Measurements from ENCODE around the gene STK24. TPM values are rescaled to one million over a fixed set of nuclear protein-coding genes. Genes with fewer than 3 reads are reported as not detected.

Gene STK24
- total and polyA plus RNA-seq, 2 donors (not counting 1 experiment from before 2014, with no cell fraction given) = 53.2 to 73.1 TPM

DNA sequence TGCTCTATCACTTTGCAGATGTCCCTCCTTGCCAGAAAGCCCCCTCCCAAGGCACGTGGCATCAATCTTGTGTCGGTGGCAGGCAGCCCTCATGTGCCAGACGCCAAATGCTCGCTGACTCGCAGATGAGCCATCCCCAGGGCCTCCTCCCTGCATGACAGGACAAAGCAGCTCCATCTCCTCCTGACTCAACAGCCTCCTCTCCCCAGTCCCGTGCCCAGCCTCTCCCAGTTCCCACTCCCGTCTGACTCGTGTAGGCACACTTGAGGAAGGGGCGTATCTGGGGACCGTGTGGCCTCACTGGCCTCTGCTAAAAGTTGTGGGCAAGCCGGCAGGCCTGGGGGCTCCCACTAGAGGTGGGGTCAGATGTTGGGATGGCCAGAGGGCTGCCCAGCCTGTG is 133.6 kb downstream of the STK24 start:
- H3K9ac ChIP-seq (ENCODE audit: insufficient read depth, low read length) = peak overlapping the region; percentile 20
- DNase-seq (ENCODE audit: low read depth in 2 of 2) = peak; percentile 76 to 78
- no peak overlapping the region for H3K4me3 ChIP-seq (replicated peaks in 1 of 4; ENCODE audit: control extremely low read depth in 1 of 4, insufficient read depth in 1 of 4, low read depth in 3 of 4, low read length in 4 of 4)
- peaks cover 7% of the 10 kb centered on the region for H3K4me1 ChIP-seq (ENCODE audit: control insufficient read depth, extremely low read depth, insufficient read depth, low read length)
- H3K9me3 ChIP-seq (ENCODE audit: control insufficient read depth, insufficient read depth, low read depth, low read length) = no peaks in the 10 kb centered on the region
- no peaks in the 10 kb centered on the region for H3K79me2 ChIP-seq (ENCODE audit: control insufficient read depth, insufficient read depth, low read length)
- peak overlapping the region; percentile 94 for H3K27ac ChIP-seq (ENCODE audit: insufficient read depth, low read length)
- no peak overlapping the region for H2AFZ ChIP-seq (ENCODE audit: low read length)
- TF ChIP-seq, protein P1, sequence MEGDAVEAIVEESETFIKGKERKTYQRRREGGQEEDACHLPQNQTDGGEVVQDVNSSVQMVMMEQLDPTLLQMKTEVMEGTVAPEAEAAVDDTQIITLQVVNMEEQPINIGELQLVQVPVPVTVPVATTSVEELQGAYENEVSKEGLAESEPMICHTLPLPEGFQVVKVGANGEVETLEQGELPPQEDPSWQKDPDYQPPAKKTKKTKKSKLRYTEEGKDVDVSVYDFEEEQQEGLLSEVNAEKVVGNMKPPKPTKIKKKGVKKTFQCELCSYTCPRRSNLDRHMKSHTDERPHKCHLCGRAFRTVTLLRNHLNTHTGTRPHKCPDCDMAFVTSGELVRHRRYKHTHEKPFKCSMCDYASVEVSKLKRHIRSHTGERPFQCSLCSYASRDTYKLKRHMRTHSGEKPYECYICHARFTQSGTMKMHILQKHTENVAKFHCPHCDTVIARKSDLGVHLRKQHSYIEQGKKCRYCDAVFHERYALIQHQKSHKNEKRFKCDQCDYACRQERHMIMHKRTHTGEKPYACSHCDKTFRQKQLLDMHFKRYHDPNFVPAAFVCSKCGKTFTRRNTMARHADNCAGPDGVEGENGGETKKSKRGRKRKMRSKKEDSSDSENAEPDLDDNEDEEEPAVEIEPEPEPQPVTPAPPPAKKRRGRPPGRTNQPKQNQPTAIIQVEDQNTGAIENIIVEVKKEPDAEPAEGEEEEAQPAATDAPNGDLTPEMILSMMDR (conservative IDR thresholded peaks at IDR 0.05 in 1 of 2, IDR thresholded peaks at IDR 0.05 in 1 of 2; ENCODE audit: low read depth in 1 of 2, low read length in 2 of 2) = no peak
- TF ChIP-seq EZH2 (IDR thresholded peaks at IDR 0.05; ENCODE audit: low read length, missing control alignments) = no peak
- peaks cover 31% of the 10 kb centered on the region for H3K36me3 ChIP-seq (ENCODE audit: control insufficient read depth, insufficient read depth, low read length)
- no peaks in the 10 kb centered on the region for H3K27me3 ChIP-seq (ENCODE audit: control insufficient read depth, insufficient read depth, low read length)
- H3K4me2 ChIP-seq (ENCODE audit: extremely low read depth, insufficient read depth, low read length) = peak overlapping the region; percentile 19
- H4K20me1 ChIP-seq (ENCODE audit: control insufficient read depth, extremely low read depth, insufficient read depth, low read length) = no peaks in the 10 kb centered on the region

DNA sequence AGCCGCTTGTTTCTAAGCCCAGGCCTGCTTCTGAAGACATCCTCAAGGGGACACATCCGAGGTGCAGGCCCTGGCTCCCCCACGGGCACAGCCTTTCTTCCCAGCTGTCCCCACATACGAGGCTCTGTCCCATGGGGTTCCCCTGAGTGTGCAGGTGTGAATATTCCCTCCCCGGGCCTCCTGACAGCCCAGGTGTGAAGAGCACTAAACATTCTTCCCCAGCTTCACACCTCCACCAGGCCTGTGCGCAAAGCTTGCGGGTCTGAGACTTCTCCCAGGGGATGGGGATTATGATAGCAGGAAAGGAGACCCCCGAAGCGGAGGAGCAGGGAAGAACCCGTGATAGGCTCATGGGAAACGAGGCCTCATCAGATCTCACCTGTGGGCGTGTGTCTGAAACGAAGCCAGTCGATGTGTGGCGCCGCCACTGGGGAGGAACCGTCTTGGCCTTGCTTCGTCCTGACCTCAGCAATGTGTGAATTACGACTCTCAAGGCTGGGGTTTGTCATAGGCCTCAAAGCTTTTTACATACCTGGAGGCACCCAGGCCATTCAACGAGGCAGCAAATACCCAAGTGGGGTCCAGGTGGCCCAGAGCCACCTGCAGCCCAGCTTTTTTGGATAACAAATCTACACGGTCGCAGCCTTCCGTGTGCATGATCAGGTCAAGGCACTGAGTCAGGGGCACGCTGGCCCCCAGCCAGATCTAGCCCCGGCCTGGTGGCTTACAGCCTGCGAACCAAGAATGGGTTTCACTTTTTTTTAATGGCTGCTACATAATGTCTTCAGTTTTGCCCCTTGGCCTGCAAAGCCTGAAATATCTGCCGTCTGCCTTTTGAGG is 134.3 kb downstream of the STK24 start:
- Histone ChIP-seq H2AFZ (ENCODE audit: low read length) (no peak overlapping the region), H3K79me2 (ENCODE audit: control insufficient read depth, insufficient read depth, low read length) (no peaks in the 10 kb centered on the region), H4K20me1 (ENCODE audit: control insufficient read depth, extremely low read depth, insufficient read depth, low read length) (no peaks in the 10 kb centered on the region), H3K9me3 (ENCODE audit: control insufficient read depth, insufficient read depth, low read depth, low read length) (no peaks in the 10 kb centered on the region), H3K4me1 (ENCODE audit: control insufficient read depth, extremely low read depth, insufficient read depth, low read length) (peaks cover 7% of the 10 kb centered on the region), H3K36me3 (ENCODE audit: control insufficient read depth, insufficient read depth, low read length) (peaks cover 26% of the 10 kb centered on the region), H3K27me3 (ENCODE audit: control insufficient read depth, insufficient read depth, low read length) (no peaks in the 10 kb centered on the region), H3K27ac (ENCODE audit: insufficient read depth, low read length) (peak overlapping the region; percentile 94), H3K9ac (ENCODE audit: insufficient read depth, low read length) (no peak overlapping the region), H3K4me2 (ENCODE audit: extremely low read depth, insufficient read depth, low read length) (no peak overlapping the region), H3K4me3 (replicated peaks in 1 of 4; ENCODE audit: control extremely low read depth in 1 of 4, insufficient read depth in 1 of 4, low read depth in 3 of 4, low read length in 4 of 4) (no peak overlapping the region)
- DNase-seq (ENCODE audit: low read depth in 2 of 2) = no peak
- TF ChIP-seq EZH2 (IDR thresholded peaks at IDR 0.05; ENCODE audit: low read length, missing control alignments) = no peak
- TF ChIP-seq, protein P1 (conservative IDR thresholded peaks at IDR 0.05 in 1 of 2, IDR thresholded peaks at IDR 0.05 in 1 of 2; ENCODE audit: low read depth in 1 of 2, low read length in 2 of 2) = no peak

DNA sequence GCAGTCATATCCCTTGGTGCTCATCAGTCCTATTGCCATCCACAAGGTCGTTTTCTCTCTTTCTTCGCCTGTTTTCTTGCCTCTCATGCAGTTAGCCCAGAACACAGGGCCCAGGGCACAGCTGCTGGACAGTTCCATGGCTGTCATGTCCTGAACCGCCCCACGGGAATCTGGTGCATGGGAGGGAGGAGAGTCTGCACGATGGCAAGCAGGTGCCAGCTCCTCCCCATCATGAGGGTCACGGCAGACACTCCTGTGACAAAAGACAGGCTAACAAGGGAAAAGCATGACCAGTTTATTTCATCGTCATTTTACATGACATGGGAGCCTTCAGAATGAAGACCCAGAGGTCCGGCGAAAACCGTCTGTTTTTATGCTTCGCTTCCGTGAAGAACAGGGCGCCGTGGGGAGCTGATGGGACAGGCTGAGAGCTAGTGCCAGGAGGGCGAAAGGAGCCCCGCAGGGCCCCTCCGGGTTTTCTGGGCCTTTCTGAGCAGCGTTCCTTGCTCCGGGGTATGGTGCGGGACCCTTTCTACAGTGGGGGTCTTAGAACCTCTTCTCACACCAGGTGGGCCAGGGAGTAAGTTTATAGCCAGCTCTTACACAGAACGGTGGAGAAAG is 135.7 kb downstream of the STK24 start:
- Histone ChIP-seq H3K9ac (ENCODE audit: insufficient read depth, low read length) (no peak overlapping the region), H2AFZ (ENCODE audit: low read length) (no peak overlapping the region), H3K79me2 (ENCODE audit: control insufficient read depth, insufficient read depth, low read length) (no peaks in the 10 kb centered on the region), H3K27ac (ENCODE audit: insufficient read depth, low read length) (no peak overlapping the region), H3K4me3 (replicated peaks in 1 of 4; ENCODE audit: control extremely low read depth in 1 of 4, insufficient read depth in 1 of 4, low read depth in 3 of 4, low read length in 4 of 4) (no peak overlapping the region), H3K4me2 (ENCODE audit: extremely low read depth, insufficient read depth, low read length) (no peak overlapping the region), H3K27me3 (ENCODE audit: control insufficient read depth, insufficient read depth, low read length) (no peaks in the 10 kb centered on the region), H3K9me3 (ENCODE audit: control insufficient read depth, insufficient read depth, low read depth, low read length) (no peaks in the 10 kb centered on the region), H4K20me1 (ENCODE audit: control insufficient read depth, extremely low read depth, insufficient read depth, low read length) (no peaks in the 10 kb centered on the region), H3K36me3 (ENCODE audit: control insufficient read depth, insufficient read depth, low read length) (peaks cover 27% of the 10 kb centered on the region), H3K4me1 (ENCODE audit: control insufficient read depth, extremely low read depth, insufficient read depth, low read length) (peaks cover 7% of the 10 kb centered on the region)
- DNase-seq (ENCODE audit: low read depth in 2 of 2) = no peak
- TF ChIP-seq, protein P1 (conservative IDR thresholded peaks at IDR 0.05 in 1 of 2, IDR thresholded peaks at IDR 0.05 in 1 of 2; ENCODE audit: low read depth in 1 of 2, low read length in 2 of 2) = no peak
- TF ChIP-seq EZH2 (IDR thresholded peaks at IDR 0.05; ENCODE audit: low read length, missing control alignments) = no peak
